Keratinocyte (primary cell): ENCODE data around the gene PCSK6. TPM values are rescaled to one million over a fixed set of nuclear protein-coding genes. Genes with fewer than 3 reads are reported as not detected.

Experiments used
- DNase-seq: peaks from one replicate; pipeline ENCODE4 v3.0.0-alpha.2; 2011; ENCODE audit warnings: low read depth, missing footprints, low spot score
- FAIRE-seq: peaks from 2 replicates; lab custom pipeline; 2011; peaks lifted over from hg19 to GRCh38; lab: Jason Lieb, UNC
- H2AFZ ChIP-seq: 2 replicates; pipeline ENCODE4 v1.6.0; 2012; ENCODE audit warnings: low read length, control low read depth, inconsistent platforms; ENCODE audit not compliant: control insufficient read depth
- H3K27ac ChIP-seq: 2 replicates; pipeline ENCODE4 v1.5.1; 2011; ENCODE audit warnings: low read length; ENCODE audit not compliant: control insufficient read depth, insufficient read depth
- H3K27me3 ChIP-seq: 3 replicates; pipeline ENCODE4 v1.6.0; 2011; ENCODE audit warnings: low read length; ENCODE audit not compliant: control insufficient read depth, insufficient read depth; ENCODE audit errors: extremely low read depth
- H3K36me3 ChIP-seq, 2 experiments: 2 replicates in 1 of 2; 3 replicates in 1 of 2; pipeline ENCODE4 v1.5.1; 2011; ENCODE audit warnings: low read length in 2 of 2, mild to moderate bottlenecking in 1 of 2; ENCODE audit not compliant: control insufficient read depth in 2 of 2, insufficient read depth in 2 of 2; ENCODE audit errors: extremely low read depth in 1 of 2
- H3K4me1 ChIP-seq: 3 replicates; pipeline ENCODE4 v1.5.1; 2011; ENCODE audit warnings: low read length; ENCODE audit not compliant: control insufficient read depth, insufficient read depth; ENCODE audit errors: extremely low read depth
- H3K4me2 ChIP-seq: 3 replicates; pipeline ENCODE4 v1.6.0; 2011; ENCODE audit warnings: low read depth, low read length; ENCODE audit not compliant: control insufficient read depth, insufficient read depth; ENCODE audit errors: extremely low read depth
- H3K4me3 ChIP-seq, 3 experiments: fragments of 200-600 bp in 1 of 3; sonication (generic) in 1 of 3; 2 replicates in 2 of 3; 3 replicates in 1 of 3; pipeline ENCODE4 v1.5.1; 2011 to 2016; ENCODE audit warnings: low read length in 3 of 3, mild to moderate bottlenecking in 3 of 3, control low read depth in 2 of 3, inconsistent platforms in 1 of 3, low read depth in 1 of 3, mixed read lengths in 1 of 3, mixed run types in 1 of 3, moderate library complexity in 1 of 3; ENCODE audit not compliant: control insufficient read depth in 2 of 3, insufficient read depth in 2 of 3; ENCODE audit errors: extremely low read depth in 1 of 3
- H3K79me2 ChIP-seq: 2 replicates; pipeline ENCODE4 v1.6.0; 2012; ENCODE audit warnings: low read length; ENCODE audit not compliant: control insufficient read depth, insufficient read depth
- H3K9ac ChIP-seq: 3 replicates; pipeline ENCODE4 v1.6.0; 2011; ENCODE audit warnings: low read length; ENCODE audit not compliant: control insufficient read depth, insufficient read depth; ENCODE audit errors: extremely low read depth
- H3K9me1 ChIP-seq: 3 replicates; pipeline ENCODE4 v1.6.0; 2011; ENCODE audit warnings: low read length; ENCODE audit not compliant: control insufficient read depth, insufficient read depth; ENCODE audit errors: extremely low read depth
- H3K9me3 ChIP-seq: 2 replicates; pipeline ENCODE4 v1.5.1; 2012; ENCODE audit warnings: low read depth, low read length; ENCODE audit not compliant: control insufficient read depth
- H4K20me1 ChIP-seq: 3 replicates; pipeline ENCODE4 v1.6.0; 2011; ENCODE audit warnings: low read length; ENCODE audit not compliant: control insufficient read depth, insufficient read depth; ENCODE audit errors: extremely low read depth
- CTCF ChIP-seq, 3 experiments: IDR thresholded peaks in 1 of 3; conservative IDR thresholded peaks in 1 of 3; optimal IDR thresholded peaks in 1 of 3; 2 replicates in 2 of 3; 3 replicates in 1 of 3; pipeline versions ENCODE3 to v1.5.1; 2011; ENCODE audit warnings: low read length in 3 of 3, mild to moderate bottlenecking in 3 of 3, moderate library complexity in 2 of 3, control low read depth in 1 of 3, inconsistent platforms in 1 of 3; ENCODE audit not compliant: insufficient read depth in 2 of 3; ENCODE audit errors: extremely low read depth in 1 of 3
- EZH2 ChIP-seq: IDR thresholded peaks from one replicate; pipeline ENCODE4 v1.6.1; 2012; ENCODE audit warnings: inconsistent platforms, mild to moderate bottlenecking, low read length, moderate library complexity
- dilution Hi-C: fragments of 300-500 bp; cut with MboI; formaldehyde crosslinking; loops from one replicate; pipeline ENCODE4 v1.7.0; 2020; ENCODE audit warnings: low sequenced_read_pairs; ENCODE audit not compliant: extremely low pct_ligation_motif_present
- polyA plus RNA-seq, 5 experiments: library from polyadenylated mRNA; depleted of rRNA in 3 of 5; stranded (reverse) in 3 of 5; stranded (forward) in 1 of 5; unstranded in 1 of 5; fragments of >200 nt; gene quantifications; 1 replicate in 1 of 5; 2 replicates in 3 of 5; 3 replicates in 1 of 5; pipeline versions ENCODE4 v1.2.1 to v1.2.3, GENCODE V29; 2011 to 2012; ENCODE audit warnings: missing spikeins in 2 of 5, low read depth in 1 of 5, low replicate concordance in 1 of 5

The PCSK6 gene
- polyA plus RNA-seq, 1 donor (not counting 4 experiments of a cell fraction or from before 2014, with no cell fraction given), result 3.1 TPM

GRCh38 chr15:101490922-101491733, 1.6 kb upstream of the PCSK6 start:
- Histone ChIP-seq H3K9me3 (no peaks in the 10 kb centered on the region), H3K4me3 (no peak overlapping the region), H3K4me2 (no peak overlapping the region), H3K9me1 (no peaks in the 10 kb centered on the region), H3K27me3 (peaks cover 8% of the 10 kb centered on the region), H3K79me2 (no peaks in the 10 kb centered on the region), H4K20me1 (no peaks in the 10 kb centered on the region), H3K4me1 (no peaks in the 10 kb centered on the region), H2AFZ (no peak overlapping the region), H3K36me3 (no peaks in the 10 kb centered on the region), H3K27ac (no peak overlapping the region), H3K9ac (no peak overlapping the region)
- dilution Hi-C loops, result no loop called here
- DNase-seq, result no peak
- TF ChIP-seq EZH2 (no peak), CTCF (optimal IDR thresholded peaks at IDR 0.05 in 1 of 3, IDR thresholded peaks at IDR 0.05 in 1 of 3, conservative IDR thresholded peaks at IDR 0.05 in 1 of 3; ENCODE audit: extremely low read depth in 1 of 3, insufficient read depth in 2 of 3, low read length in 3 of 3) (no peak)
- no peak for FAIRE-seq

GRCh38 chr15:101490408-101490891, 943 bp upstream of the PCSK6 start:
- Histone ChIP-seq H3K4me3 (no peak overlapping the region), H3K36me3 (no peaks in the 10 kb centered on the region), H3K27me3 (peaks cover 2% of the 10 kb centered on the region), H4K20me1 (no peaks in the 10 kb centered on the region), H3K9me1 (no peaks in the 10 kb centered on the region), H3K27ac (no peak overlapping the region), H2AFZ (no peak overlapping the region), H3K79me2 (no peaks in the 10 kb centered on the region), H3K9ac (no peak overlapping the region), H3K4me1 (no peaks in the 10 kb centered on the region), H3K4me2 (no peak overlapping the region), H3K9me3 (no peaks in the 10 kb centered on the region)
- no peak for FAIRE-seq
- no peak for DNase-seq
- TF ChIP-seq EZH2, result no peak
- no peak for TF ChIP-seq CTCF (optimal IDR thresholded peaks at IDR 0.05 in 1 of 3, IDR thresholded peaks at IDR 0.05 in 1 of 3, conservative IDR thresholded peaks at IDR 0.05 in 1 of 3; ENCODE audit: extremely low read depth in 1 of 3, insufficient read depth in 2 of 3, low read length in 3 of 3)
- dilution Hi-C loops, result no loop called here
